ENCODE data around the gene WDR83.
A peak's percentile ranks its signal among the peaks of the same experiment; 100 is the strongest.

WDR83 gene

DNA sequence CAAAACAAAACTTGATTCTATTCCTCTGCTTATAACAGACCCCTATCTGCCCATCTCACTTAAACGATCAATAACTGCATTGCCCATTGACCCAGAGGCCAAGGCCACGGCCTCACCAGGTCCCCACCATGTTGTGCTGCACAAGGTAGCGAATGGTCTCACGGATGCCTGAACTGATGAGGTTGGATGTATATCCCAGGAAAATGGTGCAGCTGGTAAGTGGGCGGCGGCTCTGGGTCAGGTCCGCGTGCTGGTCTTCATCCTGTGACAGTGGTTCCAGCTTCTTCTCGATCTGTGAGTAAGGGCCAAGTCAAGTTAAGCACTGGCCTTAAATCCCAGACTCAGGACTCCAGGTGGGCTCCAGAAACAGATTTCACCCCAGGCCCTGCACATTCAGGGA, 13.4 kb downstream of the WDR83 start:
- Histone ChIP-seq H3K4me3 (ENCODE audit: low read depth, low read length) (no peak overlapping the region), H3K4me1 (ENCODE audit: control insufficient read depth, insufficient read depth, low read length) (no peaks in the 10 kb centered on the region), H3K27ac (ENCODE audit: extremely low read depth, low read depth, low read length) (no peak overlapping the region), H3K9me3 (ENCODE audit: control insufficient read depth, insufficient read depth, low read depth, low read length) (no peaks in the 10 kb centered on the region), H3K36me3 (ENCODE audit: control insufficient read depth in 2 of 2, insufficient read depth in 1 of 2, low read length in 2 of 2) (peaks cover 17 to 49% of the 10 kb centered on the region in 2 experiments; a peak in 2 of 3 replicates)
- CTCF ChIA-PET = interaction anchor here (0.6 to 3.0 kb wide), 4 partner anchors 8 to 198 kb away, joined by 3 to 17 read pairs (median 4); a partner anchor contains a TSS
- TF ChIP-seq ZNF654 (tag by site-specific recombination; IDR thresholded peaks at IDR 0.05; ENCODE audit: low read depth) = no peak
- TF ChIP-seq ZNF792 (tag by site-specific recombination; IDR thresholded peaks at IDR 0.05) = no peak
- TF ChIP-seq, protein P1, sequence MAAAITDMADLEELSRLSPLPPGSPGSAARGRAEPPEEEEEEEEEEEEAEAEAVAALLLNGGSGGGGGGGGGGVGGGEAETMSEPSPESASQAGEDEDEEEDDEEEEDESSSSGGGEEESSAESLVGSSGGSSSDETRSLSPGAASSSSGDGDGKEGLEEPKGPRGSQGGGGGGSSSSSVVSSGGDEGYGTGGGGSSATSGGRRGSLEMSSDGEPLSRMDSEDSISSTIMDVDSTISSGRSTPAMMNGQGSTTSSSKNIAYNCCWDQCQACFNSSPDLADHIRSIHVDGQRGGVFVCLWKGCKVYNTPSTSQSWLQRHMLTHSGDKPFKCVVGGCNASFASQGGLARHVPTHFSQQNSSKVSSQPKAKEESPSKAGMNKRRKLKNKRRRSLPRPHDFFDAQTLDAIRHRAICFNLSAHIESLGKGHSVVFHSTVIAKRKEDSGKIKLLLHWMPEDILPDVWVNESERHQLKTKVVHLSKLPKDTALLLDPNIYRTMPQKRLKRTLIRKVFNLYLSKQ (tag by site-specific recombination; IDR thresholded peaks at IDR 0.05; ENCODE audit: borderline replicate concordance) = no peak
- TF ChIP-seq ZNF19 (tag by site-specific recombination; IDR thresholded peaks at IDR 0.05; ENCODE audit: low read depth) = no peak
- TF ChIP-seq ZNF596 (tag by site-specific recombination; IDR thresholded peaks at IDR 0.05) = no peak
- TF ChIP-seq, protein P2, sequence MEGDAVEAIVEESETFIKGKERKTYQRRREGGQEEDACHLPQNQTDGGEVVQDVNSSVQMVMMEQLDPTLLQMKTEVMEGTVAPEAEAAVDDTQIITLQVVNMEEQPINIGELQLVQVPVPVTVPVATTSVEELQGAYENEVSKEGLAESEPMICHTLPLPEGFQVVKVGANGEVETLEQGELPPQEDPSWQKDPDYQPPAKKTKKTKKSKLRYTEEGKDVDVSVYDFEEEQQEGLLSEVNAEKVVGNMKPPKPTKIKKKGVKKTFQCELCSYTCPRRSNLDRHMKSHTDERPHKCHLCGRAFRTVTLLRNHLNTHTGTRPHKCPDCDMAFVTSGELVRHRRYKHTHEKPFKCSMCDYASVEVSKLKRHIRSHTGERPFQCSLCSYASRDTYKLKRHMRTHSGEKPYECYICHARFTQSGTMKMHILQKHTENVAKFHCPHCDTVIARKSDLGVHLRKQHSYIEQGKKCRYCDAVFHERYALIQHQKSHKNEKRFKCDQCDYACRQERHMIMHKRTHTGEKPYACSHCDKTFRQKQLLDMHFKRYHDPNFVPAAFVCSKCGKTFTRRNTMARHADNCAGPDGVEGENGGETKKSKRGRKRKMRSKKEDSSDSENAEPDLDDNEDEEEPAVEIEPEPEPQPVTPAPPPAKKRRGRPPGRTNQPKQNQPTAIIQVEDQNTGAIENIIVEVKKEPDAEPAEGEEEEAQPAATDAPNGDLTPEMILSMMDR (tag by site-specific recombination; IDR thresholded peaks at IDR 0.05) = no peak
- TF ChIP-seq, protein P3, sequence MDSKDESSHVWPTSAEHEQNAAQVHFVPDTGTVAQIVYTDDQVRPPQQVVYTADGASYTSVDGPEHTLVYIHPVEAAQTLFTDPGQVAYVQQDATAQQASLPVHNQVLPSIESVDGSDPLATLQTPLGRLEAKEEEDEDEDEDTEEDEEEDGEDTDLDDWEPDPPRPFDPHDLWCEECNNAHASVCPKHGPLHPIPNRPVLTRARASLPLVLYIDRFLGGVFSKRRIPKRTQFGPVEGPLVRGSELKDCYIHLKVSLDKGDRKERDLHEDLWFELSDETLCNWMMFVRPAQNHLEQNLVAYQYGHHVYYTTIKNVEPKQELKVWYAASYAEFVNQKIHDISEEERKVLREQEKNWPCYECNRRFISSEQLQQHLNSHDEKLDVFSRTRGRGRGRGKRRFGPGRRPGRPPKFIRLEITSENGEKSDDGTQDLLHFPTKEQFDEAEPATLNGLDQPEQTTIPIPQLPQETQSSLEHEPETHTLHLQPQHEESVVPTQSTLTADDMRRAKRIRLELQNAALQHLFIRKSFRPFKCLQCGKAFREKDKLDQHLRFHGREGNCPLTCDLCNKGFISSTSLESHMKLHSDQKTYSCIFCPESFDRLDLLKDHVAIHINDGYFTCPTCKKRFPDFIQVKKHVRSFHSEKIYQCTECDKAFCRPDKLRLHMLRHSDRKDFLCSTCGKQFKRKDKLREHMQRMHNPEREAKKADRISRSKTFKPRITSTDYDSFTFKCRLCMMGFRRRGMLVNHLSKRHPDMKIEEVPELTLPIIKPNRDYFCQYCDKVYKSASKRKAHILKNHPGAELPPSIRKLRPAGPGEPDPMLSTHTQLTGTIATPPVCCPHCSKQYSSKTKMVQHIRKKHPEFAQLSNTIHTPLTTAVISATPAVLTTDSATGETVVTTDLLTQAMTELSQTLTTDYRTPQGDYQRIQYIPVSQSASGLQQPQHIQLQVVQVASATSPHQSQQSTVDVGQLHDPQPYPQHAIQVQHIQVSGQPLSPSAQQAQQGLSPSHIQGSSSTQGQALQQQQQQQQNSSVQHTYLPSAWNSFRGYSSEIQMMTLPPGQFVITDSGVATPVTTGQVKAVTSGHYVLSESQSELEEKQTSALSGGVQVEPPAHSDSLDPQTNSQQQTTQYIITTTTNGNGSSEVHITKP (tag by site-specific recombination; IDR thresholded peaks at IDR 0.05) = no peak
- POLR2A ChIA-PET = interaction anchor here (0.5 to 2.1 kb wide), 4 partner anchors 17 to 112 kb away, joined by 3 to 14 read pairs (median 10); partner anchors contain the start of genes FBXW9 and JUNB

DNA sequence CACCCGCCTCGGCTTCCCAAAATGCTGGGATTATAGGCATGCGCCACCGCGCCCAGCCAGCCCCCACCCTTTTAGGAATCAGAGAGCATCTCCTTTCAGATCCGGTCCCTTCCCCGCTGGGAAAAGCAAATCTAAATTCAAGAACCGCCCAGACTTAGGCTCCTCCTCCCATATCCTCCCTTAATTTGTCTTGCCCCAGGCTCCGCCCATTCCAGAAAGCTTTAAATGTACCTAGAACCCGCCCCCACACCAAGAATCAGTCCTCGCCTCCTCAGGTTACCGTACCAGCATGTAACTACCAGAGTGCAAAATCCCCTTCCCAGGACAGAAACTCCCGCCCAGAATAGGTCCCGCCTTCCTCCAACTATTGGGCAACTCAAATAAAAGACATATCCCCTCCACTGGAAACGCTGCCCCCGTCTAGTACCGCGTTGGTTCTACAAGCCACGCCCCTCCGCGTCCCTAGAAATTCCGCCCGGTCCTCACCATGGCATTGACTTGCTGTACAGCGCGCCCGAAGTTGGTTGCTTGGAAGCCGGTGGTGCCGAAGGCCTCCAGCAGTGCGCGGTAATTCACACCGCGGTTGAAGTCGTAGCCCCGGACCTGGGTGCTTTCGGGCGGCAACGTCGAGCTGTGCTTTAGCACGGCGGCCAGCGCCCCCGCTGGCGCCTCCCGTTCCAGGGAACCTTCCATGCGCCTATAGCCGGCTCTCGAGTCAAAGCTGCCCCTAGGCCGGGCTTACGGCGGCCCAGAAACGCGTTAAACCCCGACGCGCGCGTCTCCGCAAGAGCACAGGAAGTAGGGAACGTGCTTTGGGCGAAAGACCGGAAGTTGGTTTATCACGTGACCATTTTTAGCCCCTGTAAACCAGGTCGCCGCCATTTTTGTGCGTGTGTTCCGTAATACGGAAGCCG, 14.7 kb downstream of the WDR83 start, which contains the start of gene DHPS:
Gene DHPS, minus strand, starts transcription at position 807 of the 914 bp plus-strand sequence. Its CDS starts 114 bp downstream, at position 693.
- no peaks in the 10 kb centered on the region for H3K4me1 ChIP-seq (ENCODE audit: control insufficient read depth, insufficient read depth, low read length)
- ChIA-PET CTCF (interaction anchor here (0.6 to 3.0 kb wide), 2 partner anchors 9 to 801 kb away, joined by 3 to 17 read pairs; no protein-coding TSS in a partner anchor), POLR2A (interaction anchor here (0.5 to 2.1 kb wide), 18 partner anchors 8 to 561 kb away, joined by 3 to 14 read pairs (median 4); partner anchors contain the start of genes FBXW9, JUNB, MAN2B1 and WDR83)
- H3K4me3 ChIP-seq (ENCODE audit: low read depth, low read length) = peak within 1 kb of the TSS; percentile 84
- H3K36me3 ChIP-seq (ENCODE audit: control insufficient read depth in 2 of 2, insufficient read depth in 1 of 2, low read length in 2 of 2) = peaks cover 15 to 36% of the 10 kb centered on the region in 2 experiments; a peak in 2 of 3 replicates
- no peaks in the 10 kb centered on the region for H3K9me3 ChIP-seq (ENCODE audit: control insufficient read depth, insufficient read depth, low read depth, low read length)
- peak within 1 kb of the TSS; percentile 95 for H3K27ac ChIP-seq (ENCODE audit: extremely low read depth, low read depth, low read length)
- TF ChIP-seq, protein P4, sequence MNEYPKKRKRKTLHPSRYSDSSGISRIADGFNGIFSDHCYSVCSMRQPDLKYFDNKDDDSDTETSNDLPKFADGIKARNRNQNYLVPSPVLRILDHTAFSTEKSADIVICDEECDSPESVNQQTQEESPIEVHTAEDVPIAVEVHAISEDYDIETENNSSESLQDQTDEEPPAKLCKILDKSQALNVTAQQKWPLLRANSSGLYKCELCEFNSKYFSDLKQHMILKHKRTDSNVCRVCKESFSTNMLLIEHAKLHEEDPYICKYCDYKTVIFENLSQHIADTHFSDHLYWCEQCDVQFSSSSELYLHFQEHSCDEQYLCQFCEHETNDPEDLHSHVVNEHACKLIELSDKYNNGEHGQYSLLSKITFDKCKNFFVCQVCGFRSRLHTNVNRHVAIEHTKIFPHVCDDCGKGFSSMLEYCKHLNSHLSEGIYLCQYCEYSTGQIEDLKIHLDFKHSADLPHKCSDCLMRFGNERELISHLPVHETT (tag by site-specific recombination; IDR thresholded peaks at IDR 0.05) = peak; percentile 81; the same call in 1 of the 2 replicates
- TF ChIP-seq, protein P5, sequence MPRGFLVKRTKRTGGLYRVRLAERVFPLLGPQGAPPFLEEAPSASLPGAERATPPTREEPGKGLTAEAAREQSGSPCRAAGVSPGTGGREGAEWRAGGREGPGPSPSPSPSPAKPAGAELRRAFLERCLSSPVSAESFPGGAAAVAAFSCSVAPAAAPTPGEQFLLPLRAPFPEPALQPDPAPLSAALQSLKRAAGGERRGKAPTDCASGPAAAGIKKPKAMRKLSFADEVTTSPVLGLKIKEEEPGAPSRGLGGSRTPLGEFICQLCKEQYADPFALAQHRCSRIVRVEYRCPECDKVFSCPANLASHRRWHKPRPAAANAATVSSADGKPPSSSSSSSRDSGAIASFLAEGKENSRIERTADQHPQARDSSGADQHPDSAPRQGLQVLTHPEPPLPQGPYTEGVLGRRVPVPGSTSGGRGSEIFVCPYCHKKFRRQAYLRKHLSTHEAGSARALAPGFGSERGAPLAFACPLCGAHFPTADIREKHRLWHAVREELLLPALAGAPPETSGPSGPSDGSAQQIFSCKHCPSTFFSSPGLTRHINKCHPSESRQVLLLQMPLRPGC (tag by site-specific recombination; IDR thresholded peaks at IDR 0.05) = peak; percentile 53; the same call in 1 of the 2 replicates
- no peak for TF ChIP-seq OSR2 (tag by site-specific recombination; IDR thresholded peaks at IDR 0.05)
- TF ChIP-seq, protein P6, sequence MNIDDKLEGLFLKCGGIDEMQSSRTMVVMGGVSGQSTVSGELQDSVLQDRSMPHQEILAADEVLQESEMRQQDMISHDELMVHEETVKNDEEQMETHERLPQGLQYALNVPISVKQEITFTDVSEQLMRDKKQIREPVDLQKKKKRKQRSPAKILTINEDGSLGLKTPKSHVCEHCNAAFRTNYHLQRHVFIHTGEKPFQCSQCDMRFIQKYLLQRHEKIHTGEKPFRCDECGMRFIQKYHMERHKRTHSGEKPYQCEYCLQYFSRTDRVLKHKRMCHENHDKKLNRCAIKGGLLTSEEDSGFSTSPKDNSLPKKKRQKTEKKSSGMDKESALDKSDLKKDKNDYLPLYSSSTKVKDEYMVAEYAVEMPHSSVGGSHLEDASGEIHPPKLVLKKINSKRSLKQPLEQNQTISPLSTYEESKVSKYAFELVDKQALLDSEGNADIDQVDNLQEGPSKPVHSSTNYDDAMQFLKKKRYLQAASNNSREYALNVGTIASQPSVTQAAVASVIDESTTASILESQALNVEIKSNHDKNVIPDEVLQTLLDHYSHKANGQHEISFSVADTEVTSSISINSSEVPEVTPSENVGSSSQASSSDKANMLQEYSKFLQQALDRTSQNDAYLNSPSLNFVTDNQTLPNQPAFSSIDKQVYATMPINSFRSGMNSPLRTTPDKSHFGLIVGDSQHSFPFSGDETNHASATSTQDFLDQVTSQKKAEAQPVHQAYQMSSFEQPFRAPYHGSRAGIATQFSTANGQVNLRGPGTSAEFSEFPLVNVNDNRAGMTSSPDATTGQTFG (tag by site-specific recombination; IDR thresholded peaks at IDR 0.05; ENCODE audit: borderline replicate concordance) = no peak
- TF ChIP-seq, protein P7, sequence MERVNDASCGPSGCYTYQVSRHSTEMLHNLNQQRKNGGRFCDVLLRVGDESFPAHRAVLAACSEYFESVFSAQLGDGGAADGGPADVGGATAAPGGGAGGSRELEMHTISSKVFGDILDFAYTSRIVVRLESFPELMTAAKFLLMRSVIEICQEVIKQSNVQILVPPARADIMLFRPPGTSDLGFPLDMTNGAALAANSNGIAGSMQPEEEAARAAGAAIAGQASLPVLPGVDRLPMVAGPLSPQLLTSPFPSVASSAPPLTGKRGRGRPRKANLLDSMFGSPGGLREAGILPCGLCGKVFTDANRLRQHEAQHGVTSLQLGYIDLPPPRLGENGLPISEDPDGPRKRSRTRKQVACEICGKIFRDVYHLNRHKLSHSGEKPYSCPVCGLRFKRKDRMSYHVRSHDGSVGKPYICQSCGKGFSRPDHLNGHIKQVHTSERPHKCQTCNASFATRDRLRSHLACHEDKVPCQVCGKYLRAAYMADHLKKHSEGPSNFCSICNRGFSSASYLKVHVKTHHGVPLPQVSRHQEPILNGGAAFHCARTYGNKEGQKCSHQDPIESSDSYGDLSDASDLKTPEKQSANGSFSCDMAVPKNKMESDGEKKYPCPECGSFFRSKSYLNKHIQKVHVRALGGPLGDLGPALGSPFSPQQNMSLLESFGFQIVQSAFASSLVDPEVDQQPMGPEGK (tag by site-specific recombination; IDR thresholded peaks at IDR 0.05) = peak; percentile 98
- no peak for TF ChIP-seq ZNF404 (tag by site-specific recombination; IDR thresholded peaks at IDR 0.05)
- TF ChIP-seq OVOL3 (tag by site-specific recombination; IDR thresholded peaks at IDR 0.05) = no peak

Measured in HEK293 (cell line).